ENCODE results near the gene FMO3.

FMO3 gene

GRCh38 chr1:171090604-171091003 lies at the start of gene FMO3:
FMO3 (plus strand) TSS chr1:171090905; CDS start chr1:171092659, 1,754 bp downstream.
- no peak for DNase-seq

- DNase-seq: no peak
Observed at GRCh38 chr1:171048014-171048413, 42.7 kb upstream of the FMO3 start.

- no peak for DNase-seq
Observed at GRCh38 chr1:171052977-171053376, 37.7 kb upstream of the FMO3 start.

GRCh38 chr1:171055966-171056643 lies 34.6 kb upstream of the FMO3 start:
- no peak for DNase-seq

GRCh38 chr1:171061425-171062143 lies 29.1 kb upstream of the FMO3 start:
- no peak for DNase-seq

- DNase-seq: no peak
Observed at GRCh38 chr1:171062902-171063301, 27.8 kb upstream of the FMO3 start.

- DNase-seq: no peak
Observed at GRCh38 chr1:171075041-171075440, 15.7 kb upstream of the FMO3 start.

GRCh38 chr1:171081314-171081753 lies 9.4 kb upstream of the FMO3 start:
- peak; percentile 24 for DNase-seq

- no peak for DNase-seq
Observed at GRCh38 chr1:171081763-171082201, 8.9 kb upstream of the FMO3 start.

- DNase-seq: no peak
Observed at GRCh38 chr1:171082606-171083005, 8.1 kb upstream of the FMO3 start.

GRCh38 chr1:171083222-171083621 lies 7.5 kb upstream of the FMO3 start:
- DNase-seq: no peak

GRCh38 chr1:171084091-171084490 lies 6.6 kb upstream of the FMO3 start:
- DNase-seq: no peak

- DNase-seq: no peak
Observed at GRCh38 chr1:171084870-171085269, 5.8 kb upstream of the FMO3 start.

- no peak for DNase-seq
Observed at GRCh38 chr1:171087896-171088295, 2.8 kb upstream of the FMO3 start.

GRCh38 chr1:171103862-171104261 lies 13.2 kb downstream of the FMO3 start:
- DNase-seq: no peak

GRCh38 chr1:171107262-171107940 lies 16.7 kb downstream of the FMO3 start:
- DNase-seq: no peak

- no peak for DNase-seq
Observed at GRCh38 chr1:171107969-171108368, 17.3 kb downstream of the FMO3 start.

GRCh38 chr1:171109966-171110365 lies 19.3 kb downstream of the FMO3 start:
- DNase-seq: no peak

GRCh38 chr1:171110621-171111326 lies 20.1 kb downstream of the FMO3 start:
- DNase-seq: no peak

- no peak for DNase-seq
Observed at GRCh38 chr1:171112119-171112518, 21.4 kb downstream of the FMO3 start.

GRCh38 chr1:171113382-171113781 lies 22.7 kb downstream of the FMO3 start:
- no peak for DNase-seq

GRCh38 chr1:171115280-171115897 lies 24.7 kb downstream of the FMO3 start:
- DNase-seq: no peak

- DNase-seq: no peak
Observed at GRCh38 chr1:171116676-171117075, 26.0 kb downstream of the FMO3 start.
